ENCODE results near the gene UACA. TPM values are rescaled to one million over a fixed set of nuclear protein-coding genes. Genes with fewer than 3 reads are reported as not detected.

UACA gene
- total RNA-seq, 1 donor = 161 TPM

- H3K4me1 ChIP-seq (ENCODE audit: insufficient read depth, low read length) = no peaks in the 10 kb centered on the region
- no peak overlapping the region for H2AFZ ChIP-seq (ENCODE audit: low read length)
- no peaks in the 10 kb centered on the region for H3K79me2 ChIP-seq (ENCODE audit: insufficient read depth, low read length)
- H3K27me3 ChIP-seq (ENCODE audit: insufficient read depth, low read length) = peaks cover 12% of the 10 kb centered on the region
- H3K36me3 ChIP-seq (ENCODE audit: insufficient read depth, low read length) = peaks cover 20% of the 10 kb centered on the region
- no peaks in the 10 kb centered on the region for H3K9me3 ChIP-seq (ENCODE audit: low read depth, low read length)
- no peak for DNase-seq (ENCODE audit: insufficient read length, low spot score, missing footprints)
- H3K4me3 ChIP-seq (ENCODE audit: insufficient read depth, low read length) = no peak overlapping the region
- H3K27ac ChIP-seq (ENCODE audit: low read depth, low read length) = no peak overlapping the region
- TF ChIP-seq CTCF (IDR thresholded peaks at IDR 0.05; ENCODE audit: extremely low read depth, low read depth, low read length) = peak; percentile 55
- H4K20me1 ChIP-seq (ENCODE audit: insufficient read depth, low read length) = no peaks in the 10 kb centered on the region
- no peak overlapping the region for H3K4me2 ChIP-seq (ENCODE audit: insufficient read depth, low read length)
Observed at GRCh38 chr15:70636540-70637165, 126.7 kb downstream of the UACA start.

DNA sequence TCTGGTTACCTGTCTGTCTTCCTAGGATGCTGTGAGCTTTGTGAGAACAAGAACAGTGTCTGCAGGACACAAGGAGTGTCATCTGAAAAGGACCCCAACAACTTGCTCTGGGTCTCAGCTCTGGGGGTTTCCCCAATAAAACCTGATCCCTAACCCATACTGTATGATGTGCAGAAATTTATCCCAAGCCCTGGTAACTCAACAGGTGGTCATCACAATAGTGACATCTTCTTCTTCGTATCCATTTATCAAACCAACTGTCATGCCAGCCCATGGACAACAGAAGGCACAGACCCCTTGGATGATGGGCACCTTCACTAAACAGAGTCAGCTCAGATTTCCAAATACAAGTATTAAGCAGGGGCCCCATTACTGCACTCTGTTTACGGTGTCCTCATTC, 127.5 kb downstream of the UACA start:
- no peak for TF ChIP-seq CTCF (IDR thresholded peaks at IDR 0.05; ENCODE audit: extremely low read depth, low read depth, low read length)
- Histone ChIP-seq H3K36me3 (ENCODE audit: insufficient read depth, low read length) (peaks cover 16% of the 10 kb centered on the region), H3K27ac (ENCODE audit: low read depth, low read length) (no peak overlapping the region), H3K79me2 (ENCODE audit: insufficient read depth, low read length) (no peaks in the 10 kb centered on the region), H3K4me3 (ENCODE audit: insufficient read depth, low read length) (no peak overlapping the region), H3K4me1 (ENCODE audit: insufficient read depth, low read length) (no peaks in the 10 kb centered on the region), H3K4me2 (ENCODE audit: insufficient read depth, low read length) (no peak overlapping the region), H4K20me1 (ENCODE audit: insufficient read depth, low read length) (no peaks in the 10 kb centered on the region), H3K27me3 (ENCODE audit: insufficient read depth, low read length) (peaks cover 12% of the 10 kb centered on the region), H3K9me3 (ENCODE audit: low read depth, low read length) (no peaks in the 10 kb centered on the region), H2AFZ (ENCODE audit: low read length) (no peak overlapping the region)
- no peak for DNase-seq (ENCODE audit: insufficient read length, low spot score, missing footprints)

DNA sequence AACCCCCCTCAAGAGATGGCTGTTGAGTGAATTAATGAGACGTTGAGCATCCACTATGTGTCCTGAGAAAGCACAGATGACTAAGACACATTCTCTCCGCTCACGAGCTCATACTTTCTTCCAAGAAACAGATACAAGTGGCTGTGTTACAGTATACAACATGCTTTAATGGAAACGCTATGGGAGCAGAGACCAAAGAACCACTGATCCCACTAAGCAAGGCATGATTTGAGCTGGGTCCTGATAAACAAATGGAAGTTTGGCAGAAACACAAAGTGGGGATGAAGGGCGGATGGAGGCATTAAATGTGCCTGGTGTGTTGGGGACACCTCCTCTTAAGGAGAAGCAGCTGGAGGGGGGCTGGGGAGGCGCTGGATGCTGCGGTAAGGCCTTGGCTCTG, 129.4 kb downstream of the UACA start:
- H3K4me2 ChIP-seq (ENCODE audit: insufficient read depth, low read length) = no peak overlapping the region
- peaks cover 12% of the 10 kb centered on the region for H3K27me3 ChIP-seq (ENCODE audit: insufficient read depth, low read length)
- no peak for TF ChIP-seq CTCF (IDR thresholded peaks at IDR 0.05; ENCODE audit: extremely low read depth, low read depth, low read length)
- no peak overlapping the region for H3K27ac ChIP-seq (ENCODE audit: low read depth, low read length)
- no peaks in the 10 kb centered on the region for H3K9me3 ChIP-seq (ENCODE audit: low read depth, low read length)
- peaks cover 3% of the 10 kb centered on the region for H4K20me1 ChIP-seq (ENCODE audit: insufficient read depth, low read length)
- DNase-seq (ENCODE audit: insufficient read length, low spot score, missing footprints) = no peak
- no peaks in the 10 kb centered on the region for H3K79me2 ChIP-seq (ENCODE audit: insufficient read depth, low read length)
- H3K36me3 ChIP-seq (ENCODE audit: insufficient read depth, low read length) = peaks cover 13% of the 10 kb centered on the region
- H3K4me1 ChIP-seq (ENCODE audit: insufficient read depth, low read length) = no peaks in the 10 kb centered on the region
- H3K4me3 ChIP-seq (ENCODE audit: insufficient read depth, low read length) = no peak overlapping the region
- H2AFZ ChIP-seq (ENCODE audit: low read length) = no peak overlapping the region

DNA sequence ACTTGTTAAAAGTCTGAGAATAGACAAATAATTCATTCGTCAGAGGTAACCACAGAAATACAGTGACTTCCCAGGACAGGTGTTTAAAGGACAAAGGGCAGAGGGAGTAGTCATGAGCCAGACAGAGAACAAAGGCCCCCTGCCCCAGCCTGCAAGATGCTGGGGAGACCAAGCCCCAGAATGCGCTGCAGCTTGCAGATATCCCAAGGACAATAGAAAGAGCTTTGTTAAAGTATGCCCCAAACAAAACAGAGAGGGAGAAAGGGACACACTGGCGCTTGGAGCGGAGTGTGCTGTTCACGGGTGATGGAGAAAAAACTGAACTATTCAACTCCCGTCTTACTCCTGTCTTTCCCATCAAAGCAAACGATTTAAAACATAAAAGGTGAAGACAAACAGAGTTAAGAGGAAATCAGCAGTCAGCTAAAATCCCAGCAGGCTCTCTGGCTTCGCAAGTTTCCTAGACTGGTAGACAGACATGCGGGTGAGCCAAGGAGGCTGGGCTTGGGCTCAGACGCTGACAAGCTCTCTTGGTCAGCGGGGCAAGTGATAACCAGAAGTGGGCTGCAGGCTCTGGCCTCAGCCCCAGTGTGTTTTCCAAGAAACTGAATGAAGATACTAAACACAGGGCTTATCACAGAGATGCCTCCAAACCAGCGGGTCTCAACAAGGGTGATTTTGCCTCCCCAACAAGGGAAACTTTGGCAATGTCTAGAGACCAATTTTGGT, 130.1 kb downstream of the UACA start:
- Histone ChIP-seq H3K4me1 (ENCODE audit: insufficient read depth, low read length) (peaks cover 5% of the 10 kb centered on the region), H3K4me3 (ENCODE audit: insufficient read depth, low read length) (no peak overlapping the region), H3K27me3 (ENCODE audit: insufficient read depth, low read length) (peaks cover 12% of the 10 kb centered on the region), H3K27ac (ENCODE audit: low read depth, low read length) (no peak overlapping the region), H3K9me3 (ENCODE audit: low read depth, low read length) (no peaks in the 10 kb centered on the region), H3K4me2 (ENCODE audit: insufficient read depth, low read length) (no peak overlapping the region), H3K79me2 (ENCODE audit: insufficient read depth, low read length) (no peaks in the 10 kb centered on the region), H3K36me3 (ENCODE audit: insufficient read depth, low read length) (peaks cover 6% of the 10 kb centered on the region), H2AFZ (ENCODE audit: low read length) (no peak overlapping the region), H4K20me1 (ENCODE audit: insufficient read depth, low read length) (peaks cover 3% of the 10 kb centered on the region)
- TF ChIP-seq CTCF (IDR thresholded peaks at IDR 0.05; ENCODE audit: extremely low read depth, low read depth, low read length) = no peak
- DNase-seq (ENCODE audit: insufficient read length, low spot score, missing footprints) = no peak
